Hepatic stellate cell (primary cell): ENCODE measurements around the gene TMEM169.
A peak's percentile ranks its signal among the peaks of the same experiment; 100 is the strongest.

Experiments used
- DNase-seq: peaks from one replicate; pipeline ENCODE4 v3.0.0; 2011; ENCODE audit warnings: low spot score

The TMEM169 gene

GRCh38 chr2:216104691-216105090 lies 23.0 kb downstream of the TMEM169 start:
- no peak for DNase-seq

GRCh38 chr2:216107320-216107719 lies 25.6 kb downstream of the TMEM169 start:
- DNase-seq, result no peak

- DNase-seq, result no peak
These were observed 26.0 kb downstream of the TMEM169 start for GRCh38 chr2:216107760-216108159.

GRCh38 chr2:216108310-216108966 lies 26.7 kb downstream of the TMEM169 start:
- DNase-seq, result no peak

- DNase-seq, result peak; percentile 92
These were observed 27.5 kb downstream of the TMEM169 start, which contains the start of gene XRCC5 for GRCh38 chr2:216108967-216109921. TSS of gene XRCC5 (plus strand) at chr2:216109348. CDS start at chr2:216109437, 89 bp downstream.

GRCh38 chr2:216109962-216110614 lies 28.4 kb downstream of the TMEM169 start:
- DNase-seq, result no peak

- no peak for DNase-seq
These were observed 28.9 kb downstream of the TMEM169 start for GRCh38 chr2:216110620-216111019.

GRCh38 chr2:216111122-216111521 lies 29.4 kb downstream of the TMEM169 start:
- no peak for DNase-seq

- DNase-seq, result no peak
These were observed 31.2 kb downstream of the TMEM169 start for GRCh38 chr2:216112926-216113325.

- DNase-seq, result no peak
These were observed 31.9 kb downstream of the TMEM169 start for GRCh38 chr2:216113572-216113971.

- no peak for DNase-seq
These were observed 32.6 kb downstream of the TMEM169 start for GRCh38 chr2:216114382-216114713.

GRCh38 chr2:216114714-216115531 lies 33.2 kb downstream of the TMEM169 start:
- DNase-seq, result peak; percentile 96

GRCh38 chr2:216116418-216116817 lies 34.7 kb downstream of the TMEM169 start:
- DNase-seq, result no peak

- no peak for DNase-seq
These were observed 36.0 kb downstream of the TMEM169 start for GRCh38 chr2:216117561-216118340.

GRCh38 chr2:216118474-216118873 lies 36.8 kb downstream of the TMEM169 start:
- no peak for DNase-seq

GRCh38 chr2:216119146-216119545 lies 37.4 kb downstream of the TMEM169 start:
- DNase-seq, result no peak

- no peak for DNase-seq
These were observed 38.3 kb downstream of the TMEM169 start for GRCh38 chr2:216119986-216120385.

GRCh38 chr2:216121255-216121654 lies 39.5 kb downstream of the TMEM169 start:
- no peak for DNase-seq

GRCh38 chr2:216126943-216127342 lies 45.2 kb downstream of the TMEM169 start:
- no peak for DNase-seq

GRCh38 chr2:216130346-216130971 lies 48.7 kb downstream of the TMEM169 start:
- no peak for DNase-seq
